Neutrophil (primary cell): ENCODE results near the gene COMT.

Experiments
- H3K27ac ChIP-seq: fragments of 200-600 bp; sonication (generic); 2 replicates; pipeline ENCODE4 v1.5.1; 2016; ENCODE audit warnings: mild to moderate bottlenecking, moderate library complexity
- H3K27me3 ChIP-seq: fragments of 200-600 bp; sonication (generic); 2 replicates; pipeline ENCODE4 v1.6.0; 2016; ENCODE audit warnings: mild to moderate bottlenecking
- H3K36me3 ChIP-seq: fragments of 200-600 bp; sonication (generic); 2 replicates; pipeline ENCODE4 v1.5.1; 2017
- H3K4me1 ChIP-seq, 2 experiments: fragments of 200-600 bp in 1 of 2; sonication (generic) in 1 of 2; 1 replicate in 1 of 2; 2 replicates in 1 of 2; pipeline versions ENCODE4 v1.5.1 to v1.6.1; 2013 to 2016; ENCODE audit warnings: low read depth in 1 of 2, low read length in 1 of 2, mild to moderate bottlenecking in 1 of 2, moderate library complexity in 1 of 2; ENCODE audit not compliant: control insufficient read depth in 1 of 2, insufficient read depth in 1 of 2
- H3K4me3 ChIP-seq, 2 experiments: fragments of 200-600 bp in 1 of 2; sonication (generic) in 1 of 2; 1 replicate in 1 of 2; 2 replicates in 1 of 2; pipeline ENCODE4 v1.5.1; 2013 to 2016; ENCODE audit warnings: low read depth in 1 of 2, low read length in 1 of 2, mild to moderate bottlenecking in 1 of 2, moderate library complexity in 1 of 2
- H3K9me3 ChIP-seq: fragments of 200-600 bp; sonication (generic); 2 replicates; pipeline ENCODE4 v1.5.1; 2016
- TF ChIP-seq, protein P1 (sequence below): fragments of 200-600 bp; sonication (generic); IDR thresholded peaks from 2 replicates; pipeline ENCODE4 v1.5.1; 2016; ENCODE audit warnings: antibody characterized with exemption

Gene COMT

DNA sequence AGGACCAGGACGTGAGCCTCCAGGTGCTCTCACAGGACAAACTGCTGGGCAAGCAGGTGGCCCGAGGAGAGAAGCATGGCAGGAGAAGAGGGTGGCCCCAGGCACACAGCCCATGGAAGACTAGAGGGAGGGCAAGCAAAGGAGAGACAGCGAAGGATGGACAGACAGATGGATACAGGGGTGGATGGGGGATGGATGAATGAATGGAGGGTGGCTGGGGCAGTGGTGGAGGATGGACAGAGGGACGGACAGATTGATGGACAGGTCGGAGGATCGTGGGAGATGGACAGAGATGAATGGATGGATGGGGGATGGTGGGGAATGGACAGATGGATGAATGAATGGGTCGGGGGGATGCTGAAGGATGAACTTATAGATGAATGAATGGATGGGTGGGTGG is 52.4 kb downstream of the COMT start:
- H3K27ac ChIP-seq: no peak overlapping the region
- H3K36me3 ChIP-seq: no peaks in the 10 kb centered on the region
- no peak overlapping the region for H3K4me3 ChIP-seq
- no peaks in the 10 kb centered on the region for H3K9me3 ChIP-seq
- H3K27me3 ChIP-seq: peaks cover 2% of the 10 kb centered on the region
- TF ChIP-seq, protein P1, sequence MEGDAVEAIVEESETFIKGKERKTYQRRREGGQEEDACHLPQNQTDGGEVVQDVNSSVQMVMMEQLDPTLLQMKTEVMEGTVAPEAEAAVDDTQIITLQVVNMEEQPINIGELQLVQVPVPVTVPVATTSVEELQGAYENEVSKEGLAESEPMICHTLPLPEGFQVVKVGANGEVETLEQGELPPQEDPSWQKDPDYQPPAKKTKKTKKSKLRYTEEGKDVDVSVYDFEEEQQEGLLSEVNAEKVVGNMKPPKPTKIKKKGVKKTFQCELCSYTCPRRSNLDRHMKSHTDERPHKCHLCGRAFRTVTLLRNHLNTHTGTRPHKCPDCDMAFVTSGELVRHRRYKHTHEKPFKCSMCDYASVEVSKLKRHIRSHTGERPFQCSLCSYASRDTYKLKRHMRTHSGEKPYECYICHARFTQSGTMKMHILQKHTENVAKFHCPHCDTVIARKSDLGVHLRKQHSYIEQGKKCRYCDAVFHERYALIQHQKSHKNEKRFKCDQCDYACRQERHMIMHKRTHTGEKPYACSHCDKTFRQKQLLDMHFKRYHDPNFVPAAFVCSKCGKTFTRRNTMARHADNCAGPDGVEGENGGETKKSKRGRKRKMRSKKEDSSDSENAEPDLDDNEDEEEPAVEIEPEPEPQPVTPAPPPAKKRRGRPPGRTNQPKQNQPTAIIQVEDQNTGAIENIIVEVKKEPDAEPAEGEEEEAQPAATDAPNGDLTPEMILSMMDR: no peak
- H3K4me1 ChIP-seq: no peaks in the 10 kb centered on the region

DNA sequence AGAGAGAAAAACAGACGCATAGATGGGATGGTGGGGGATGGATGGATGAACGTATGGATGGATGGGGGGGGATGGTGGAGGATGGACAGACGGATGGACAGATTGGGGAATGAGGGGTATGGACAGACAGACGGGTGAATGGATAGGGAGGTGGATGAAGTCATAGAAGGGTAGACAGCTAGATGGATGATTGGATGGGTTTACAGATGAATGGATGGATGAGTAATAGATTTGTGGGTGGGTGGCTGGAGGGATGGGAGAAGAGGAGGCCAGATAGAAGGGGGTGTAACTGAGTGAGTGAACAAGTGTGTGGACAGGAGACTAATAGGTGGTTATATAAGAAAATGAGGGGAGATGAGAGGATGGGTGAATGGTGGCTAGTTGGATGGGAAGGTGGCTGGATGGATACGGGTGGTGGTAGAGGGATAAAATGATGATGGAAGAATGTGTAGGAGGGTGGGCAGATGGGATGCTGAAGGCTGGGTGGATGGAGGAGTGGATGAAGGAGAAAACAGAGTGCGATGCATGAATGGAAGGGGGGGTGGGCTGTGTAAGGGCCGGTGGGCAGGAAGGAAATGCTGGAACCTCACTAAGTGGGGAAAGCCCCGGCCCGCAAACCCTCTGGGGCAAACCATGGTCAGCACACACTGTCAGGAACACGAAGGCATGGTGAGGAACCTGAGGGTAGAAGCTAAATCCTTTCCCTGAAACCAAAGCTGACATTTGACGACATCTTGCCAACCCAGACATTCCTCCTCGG is 53.5 kb downstream of the COMT start:
- TF ChIP-seq, protein P1: no peak
- Histone ChIP-seq H3K4me1 (no peaks in the 10 kb centered on the region), H3K27me3 (peaks cover 7% of the 10 kb centered on the region), H3K4me3 (no peak overlapping the region), H3K36me3 (no peaks in the 10 kb centered on the region), H3K27ac (no peak overlapping the region), H3K9me3 (no peaks in the 10 kb centered on the region)

- TF ChIP-seq, protein P1: no peak
- Histone ChIP-seq H3K4me1 (no peaks in the 10 kb centered on the region), H3K27ac (no peak overlapping the region), H3K36me3 (no peaks in the 10 kb centered on the region), H3K27me3 (peaks cover 14% of the 10 kb centered on the region), H3K9me3 (no peaks in the 10 kb centered on the region), H3K4me3 (no peak overlapping the region)
Measured at GRCh38 chr22:19995611-19996339, 54.2 kb downstream of the COMT start.

- TF ChIP-seq, protein P1: no peak
- Histone ChIP-seq H3K36me3 (no peaks in the 10 kb centered on the region), H3K27ac (no peak overlapping the region), H3K4me3 (no peak overlapping the region), H3K27me3 (peaks cover 23% of the 10 kb centered on the region), H3K9me3 (no peaks in the 10 kb centered on the region), H3K4me1 (no peaks in the 10 kb centered on the region)
Measured at GRCh38 chr22:19996694-19997384, 55.3 kb downstream of the COMT start.

DNA sequence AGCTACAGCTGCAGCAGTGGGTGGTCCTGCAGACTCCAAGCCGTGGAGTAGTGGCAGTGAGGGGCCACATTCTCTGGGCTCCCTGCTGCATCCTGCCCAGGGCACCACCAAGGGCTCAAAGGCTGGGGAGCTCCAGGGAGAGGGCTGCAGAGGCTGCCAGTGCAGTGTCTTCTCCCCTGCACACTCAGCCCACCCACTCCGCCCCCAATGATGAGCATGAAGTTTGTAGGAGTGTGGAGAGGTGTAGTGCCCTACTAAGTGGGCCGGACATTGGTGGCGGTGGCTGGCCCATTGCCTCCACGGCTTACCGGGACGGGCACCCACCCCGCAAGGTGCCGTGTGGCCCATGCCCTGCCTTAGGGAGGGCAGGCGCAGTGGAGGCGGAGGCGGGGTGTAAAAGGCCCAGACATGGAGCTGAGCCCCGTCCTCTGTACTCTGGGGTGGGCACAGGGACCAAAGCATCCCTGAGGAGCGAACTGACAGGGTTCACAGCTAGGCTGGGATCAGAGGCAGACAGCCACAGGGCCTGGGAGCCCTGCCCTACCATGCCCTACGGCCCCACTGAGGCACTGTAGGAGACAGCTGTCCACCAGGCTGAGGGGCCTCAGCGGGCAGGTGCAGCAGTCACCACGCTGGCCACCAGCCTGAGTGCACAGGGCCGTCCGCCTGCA is 56.1 kb downstream of the COMT start:
- no peak overlapping the region for H3K4me3 ChIP-seq
- H3K36me3 ChIP-seq: no peaks in the 10 kb centered on the region
- H3K9me3 ChIP-seq: no peaks in the 10 kb centered on the region
- TF ChIP-seq, protein P1: no peak
- H3K27ac ChIP-seq: no peak overlapping the region
- H3K27me3 ChIP-seq: peaks cover 23% of the 10 kb centered on the region
- no peaks in the 10 kb centered on the region for H3K4me1 ChIP-seq
